ENCODE data around the gene IGFALS. TPM values are rescaled to one million over a fixed set of nuclear protein-coding genes. Genes with fewer than 3 reads are reported as not detected.
A peak's percentile ranks its signal among the peaks of the same experiment; 100 is the strongest.

The IGFALS gene
- 1 to 10 TPM; 2.2 to 4.6 (median 2.7) TPM for polyA plus RNA-seq (ENCODE audit: insufficient read length in 4 of 4)

DNA sequence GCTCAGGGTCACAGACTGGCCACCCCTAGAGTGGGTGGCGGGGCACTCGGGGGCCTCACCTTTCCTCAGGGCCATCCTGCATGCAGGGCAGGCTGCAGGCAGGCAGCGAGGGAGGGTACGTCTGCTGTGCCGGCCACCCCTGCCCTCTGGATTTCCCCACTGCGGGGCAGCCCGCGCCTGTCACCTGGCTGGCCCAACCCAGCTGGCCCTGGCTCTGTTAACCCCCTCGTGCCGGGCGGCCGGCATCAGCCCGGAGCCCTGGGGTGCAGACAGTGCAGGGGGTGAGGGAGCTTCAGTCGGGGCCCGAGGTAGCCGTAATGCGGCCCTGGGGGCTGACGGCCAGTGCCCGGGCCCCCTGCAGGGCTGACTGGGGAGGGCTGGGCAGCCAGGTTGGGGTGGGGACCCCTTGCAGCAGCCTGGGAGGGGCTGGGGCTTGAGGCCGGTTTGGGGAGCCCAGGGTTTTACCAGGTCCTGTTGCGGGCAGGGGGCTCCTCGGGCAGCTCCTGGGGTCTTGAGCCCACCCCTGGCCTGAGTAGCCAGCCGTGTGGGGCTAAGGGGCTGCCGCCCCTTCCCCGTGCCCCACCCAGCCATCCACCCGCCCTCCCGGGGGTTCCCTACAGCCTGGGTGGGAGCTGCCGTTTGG is at the start of gene IGFALS:
Gene IGFALS, minus strand, starts transcription at position 128 of the 643 bp plus-strand sequence. Its CDS starts 53 bp downstream, at position 75.
- DNase-seq (ENCODE audit: low read depth in 4 of 4, low spot score in 3 of 4) = no peak

DNA sequence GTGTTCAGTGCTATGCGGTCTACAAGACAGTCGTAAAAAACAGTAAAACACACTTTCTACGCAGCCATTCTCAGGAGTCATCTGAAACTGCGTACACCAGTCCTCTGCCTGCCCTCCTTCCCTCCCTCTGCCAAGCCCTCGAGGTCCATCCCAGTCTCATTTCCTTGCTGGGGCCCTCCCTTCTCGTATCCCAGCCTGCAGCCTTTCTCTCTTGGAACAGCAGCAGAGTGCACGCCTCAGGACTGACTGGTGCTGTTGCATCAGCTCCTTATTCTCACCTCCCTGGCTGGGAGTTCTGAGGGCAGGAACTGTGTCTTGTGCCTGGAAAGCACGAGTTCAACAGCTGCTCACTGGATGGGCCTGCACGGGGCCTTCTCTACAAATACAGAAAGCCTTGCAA is 46.0 kb upstream of the IGFALS start:
- DNase-seq (ENCODE audit: low read depth in 4 of 4, low spot score in 3 of 4) = no peak

DNA sequence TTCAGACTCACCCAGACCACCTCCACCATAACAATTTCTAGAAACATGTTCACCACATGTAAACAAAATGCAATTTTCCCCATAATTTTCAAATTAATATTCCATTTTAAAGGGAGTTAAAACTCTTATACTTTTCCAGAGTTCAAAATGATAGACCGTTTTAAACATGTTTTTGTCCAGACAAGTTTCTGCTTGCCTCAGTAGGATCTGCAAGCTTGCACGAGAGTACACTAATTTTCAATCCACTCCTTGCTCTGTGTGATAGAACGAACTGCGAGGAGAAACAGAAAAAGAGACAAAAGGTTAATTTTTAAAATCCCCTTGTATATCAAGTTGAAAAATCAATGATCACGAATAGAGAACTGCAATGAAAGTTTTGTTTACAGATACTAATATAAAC is 40.6 kb upstream of the IGFALS start:
- DNase-seq (ENCODE audit: low read depth in 4 of 4, low spot score in 3 of 4) = no peak

DNA sequence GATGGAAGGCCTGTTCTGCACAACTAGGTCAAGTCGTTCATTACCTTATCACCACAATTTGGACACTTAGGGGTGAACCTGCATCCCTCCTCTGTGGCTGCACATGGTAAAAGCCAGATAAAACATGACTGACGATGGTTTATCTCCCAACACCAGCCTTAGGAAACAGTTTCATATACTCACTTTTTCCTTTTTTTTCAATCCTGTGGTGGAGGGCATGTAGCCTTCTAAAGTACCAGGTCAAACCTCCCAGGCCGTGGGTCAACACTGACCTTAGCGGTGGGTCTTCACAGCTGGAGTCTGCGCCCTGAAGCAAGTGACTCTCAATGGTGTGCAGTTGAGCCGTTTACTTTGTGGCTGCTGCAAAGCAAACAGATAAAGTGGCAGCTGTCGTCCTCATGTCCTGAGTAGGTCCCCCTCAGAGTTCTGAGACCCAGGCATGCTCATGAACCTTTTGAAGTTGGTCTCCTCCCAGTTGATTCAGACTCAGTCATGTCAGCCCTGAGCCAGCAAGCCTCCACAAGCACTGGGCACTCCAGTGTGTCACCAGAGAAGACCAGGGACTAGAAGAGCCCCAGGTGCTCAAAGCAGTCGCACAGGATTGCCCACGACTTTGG is 39.4 kb upstream of the IGFALS start:
- no peak for DNase-seq (ENCODE audit: low read depth in 4 of 4, low spot score in 3 of 4)

GRCh38 chr16:1831186-1832075 is 37.9 kb upstream of the IGFALS start:
- no peak for DNase-seq (ENCODE audit: low read depth in 4 of 4, low spot score in 3 of 4)

DNA sequence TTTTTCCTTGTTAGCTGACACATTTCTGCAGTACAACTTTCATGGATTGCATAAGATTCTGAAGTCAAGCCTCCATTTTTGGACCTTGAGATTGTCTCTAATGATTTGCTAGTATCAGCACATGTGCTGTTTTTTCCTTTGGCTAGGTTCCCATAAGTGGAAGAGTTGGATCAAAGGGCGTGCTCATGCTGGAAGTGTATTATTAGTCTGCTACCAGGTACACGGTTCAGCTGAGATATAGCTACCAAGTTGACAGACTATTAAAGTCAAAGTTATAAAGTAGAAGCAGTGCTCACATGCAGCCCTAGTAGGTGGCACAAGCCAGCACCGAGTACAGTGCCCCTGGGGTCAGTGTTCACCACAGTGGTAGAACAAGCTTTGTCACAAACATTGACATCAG is 36.7 kb upstream of the IGFALS start:
- no peak for DNase-seq (ENCODE audit: low read depth in 4 of 4, low spot score in 3 of 4)

- DNase-seq (ENCODE audit: low read depth in 4 of 4, low spot score in 3 of 4) = no peak
Observed at GRCh38 chr16:1828645-1829410, 35.3 kb upstream of the IGFALS start.

- peak; percentile 80 to 93 (median 88) for DNase-seq (ENCODE audit: low read depth in 4 of 4, low spot score in 3 of 4)
Observed at GRCh38 chr16:1826691-1827573, 33.4 kb upstream of the IGFALS start, which contains the start of the genes FAHD1 and HAGH. FAHD1 (plus strand) TSS chr16:1827206; CDS start chr16:1827239, 33 bp downstream. HAGH (minus strand) TSS chr16:1826825; CDS start chr16:1826787, 38 bp downstream.

- no peak for DNase-seq (ENCODE audit: low read depth in 4 of 4, low spot score in 3 of 4)
Observed at GRCh38 chr16:1825864-1826690, 32.6 kb upstream of the IGFALS start.

DNA sequence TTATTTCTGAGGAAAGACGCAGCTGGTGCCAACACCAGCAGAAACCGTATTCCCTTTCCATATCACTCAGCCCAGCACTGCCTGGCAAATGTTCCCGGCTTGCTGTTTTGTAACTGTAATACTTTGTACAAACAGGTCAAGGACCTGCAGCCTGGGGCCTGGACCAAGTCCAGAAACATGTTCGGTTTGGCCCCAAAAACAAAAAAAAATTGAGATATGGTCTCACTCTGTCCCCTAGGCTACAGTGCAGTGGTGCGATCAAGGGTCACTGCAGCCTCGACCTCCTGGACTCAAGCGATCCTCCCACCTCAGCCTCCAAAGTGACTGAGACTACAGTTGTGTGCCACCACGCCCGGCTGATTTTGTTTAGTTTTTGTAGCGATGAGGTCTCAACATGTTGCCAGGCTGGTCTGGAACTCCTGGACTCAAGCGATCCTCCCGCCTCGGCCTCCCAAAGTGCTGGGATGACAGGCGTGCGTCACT is 31.9 kb upstream of the IGFALS start:
- DNase-seq (ENCODE audit: low read depth in 4 of 4, low spot score in 3 of 4) = no peak

DNA sequence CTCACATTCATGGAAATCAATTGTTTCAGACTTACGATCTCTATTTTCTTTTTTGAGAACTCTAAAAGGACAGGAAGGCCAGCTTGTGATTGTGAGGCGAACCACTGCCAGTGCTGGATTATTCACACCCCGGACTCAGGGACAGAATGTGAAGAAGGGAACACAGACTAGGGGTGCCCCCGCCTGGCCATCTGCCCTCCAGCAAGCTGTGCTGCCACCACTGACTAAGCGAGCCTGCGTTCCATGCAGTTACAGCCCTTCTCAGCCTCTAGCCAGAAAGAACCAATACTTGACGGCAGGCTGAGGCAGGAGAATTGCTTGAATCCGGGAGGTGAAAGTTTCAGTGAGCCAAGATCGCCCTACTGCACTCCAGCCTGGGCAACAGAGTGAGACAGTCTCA is 30.3 kb upstream of the IGFALS start:
- DNase-seq (ENCODE audit: low read depth in 4 of 4, low spot score in 3 of 4) = no peak

GRCh38 chr16:1822801-1823200 is 29.3 kb upstream of the IGFALS start:
- DNase-seq (ENCODE audit: low read depth in 4 of 4, low spot score in 3 of 4) = no peak

DNA sequence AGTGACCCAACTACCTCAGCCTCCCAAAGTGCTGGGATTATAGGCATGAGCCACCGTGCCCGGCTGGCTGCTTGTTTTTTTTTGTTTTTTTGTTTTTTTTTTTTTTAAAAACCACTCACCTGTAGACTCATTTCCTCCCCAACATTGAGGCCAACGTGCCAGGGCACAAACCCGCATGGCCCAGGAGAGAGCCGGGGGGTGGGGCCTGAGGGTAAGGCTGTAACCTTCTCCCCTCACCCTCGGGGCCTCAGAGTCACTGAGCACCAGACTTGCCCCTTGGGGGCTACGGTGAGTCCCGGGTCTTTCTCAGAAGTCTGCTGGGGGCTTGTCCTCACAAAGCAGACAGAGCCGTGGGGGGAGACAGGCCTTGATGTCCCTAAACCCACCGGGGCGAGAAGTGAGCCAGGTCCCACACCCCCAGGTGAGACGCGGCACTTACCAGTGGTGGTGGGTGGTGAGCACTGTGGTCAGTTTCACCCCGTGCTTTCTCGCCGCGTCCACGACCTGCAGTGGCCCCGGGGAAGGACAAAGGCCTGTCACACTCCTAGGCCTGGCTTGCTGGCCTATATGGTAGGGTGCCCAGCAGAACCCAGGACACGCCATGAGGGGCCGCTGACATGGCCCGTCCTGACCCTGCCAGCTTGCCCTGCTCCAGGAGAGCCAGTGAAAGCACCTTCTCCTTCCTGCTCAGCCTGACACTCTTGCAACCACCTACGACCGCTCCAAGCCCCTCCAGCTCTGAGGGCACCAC is 28.5 kb upstream of the IGFALS start:
- DNase-seq (ENCODE audit: low read depth in 4 of 4, low spot score in 3 of 4) = no peak

- no peak for DNase-seq (ENCODE audit: low read depth in 4 of 4, low spot score in 3 of 4)
Observed at GRCh38 chr16:1820946-1821290, 27.4 kb upstream of the IGFALS start.

GRCh38 chr16:1820096-1820945 is 26.8 kb upstream of the IGFALS start:
- no peak for DNase-seq (ENCODE audit: low read depth in 4 of 4, low spot score in 3 of 4)

- DNase-seq (ENCODE audit: low read depth in 4 of 4, low spot score in 3 of 4) = no peak
Observed at GRCh38 chr16:1819611-1820010, 26.1 kb upstream of the IGFALS start.
